ENCODE data around the gene DOCK1.

DOCK1 gene

GRCh38 chr10:126924915-126925300, 19.7 kb downstream of the DOCK1 start:
- peak; percentile 35 for DNase-seq (ENCODE audit: low read depth, low spot score)
- in situ Hi-C loops (cut with HindIII; ENCODE audit: low sequenced_read_pairs): no loop called here
- no peak overlapping the region for H3K4me3 ChIP-seq (ENCODE audit: low read depth, low read length)
- TF ChIP-seq CTCF (IDR thresholded peaks at IDR 0.05; ENCODE audit: low read depth, low read length): no peak

GRCh38 chr10:126926568-126926967, 21.3 kb downstream of the DOCK1 start:
- no peak for DNase-seq (ENCODE audit: low read depth, low spot score)
- in situ Hi-C loops (cut with HindIII; ENCODE audit: low sequenced_read_pairs): no loop called here

GRCh38 chr10:126927799-126928198, 22.6 kb downstream of the DOCK1 start:
- H3K4me3 ChIP-seq (ENCODE audit: low read depth, low read length): no peak overlapping the region
- TF ChIP-seq CTCF (IDR thresholded peaks at IDR 0.05; ENCODE audit: low read depth, low read length): no peak
- DNase-seq (ENCODE audit: low read depth, low spot score): no peak
- in situ Hi-C loops (cut with HindIII; ENCODE audit: low sequenced_read_pairs): no loop called here

More at GRCh38 chr10:126926568-126926967, 21.3 kb downstream of the DOCK1 start:
- no peak overlapping the region for H3K4me3 ChIP-seq (ENCODE audit: low read depth, low read length)
- TF ChIP-seq CTCF (IDR thresholded peaks at IDR 0.05; ENCODE audit: low read depth, low read length): no peak

GRCh38 chr10:126928274-126928673, 23.0 kb downstream of the DOCK1 start:
- no peak for DNase-seq (ENCODE audit: low read depth, low spot score)
- in situ Hi-C loops (cut with HindIII; ENCODE audit: low sequenced_read_pairs): no loop called here
- H3K4me3 ChIP-seq (ENCODE audit: low read depth, low read length): no peak overlapping the region
- TF ChIP-seq CTCF (IDR thresholded peaks at IDR 0.05; ENCODE audit: low read depth, low read length): no peak

GRCh38 chr10:126929391-126929790, 24.2 kb downstream of the DOCK1 start:
- no peak for DNase-seq (ENCODE audit: low read depth, low spot score)
- in situ Hi-C loops (cut with HindIII; ENCODE audit: low sequenced_read_pairs): no loop called here
- H3K4me3 ChIP-seq (ENCODE audit: low read depth, low read length): no peak overlapping the region
- no peak for TF ChIP-seq CTCF (IDR thresholded peaks at IDR 0.05; ENCODE audit: low read depth, low read length)

- no peak for DNase-seq (ENCODE audit: low read depth, low spot score)
- in situ Hi-C loops (cut with HindIII; ENCODE audit: low sequenced_read_pairs): no loop called here
- no peak for TF ChIP-seq CTCF (IDR thresholded peaks at IDR 0.05; ENCODE audit: low read depth, low read length)
- H3K4me3 ChIP-seq (ENCODE audit: low read depth, low read length): no peak overlapping the region
These were observed 25.1 kb downstream of the DOCK1 start for GRCh38 chr10:126930131-126930882.
